Measurements from ENCODE around the gene GCGR.

The GCGR gene

DNA sequence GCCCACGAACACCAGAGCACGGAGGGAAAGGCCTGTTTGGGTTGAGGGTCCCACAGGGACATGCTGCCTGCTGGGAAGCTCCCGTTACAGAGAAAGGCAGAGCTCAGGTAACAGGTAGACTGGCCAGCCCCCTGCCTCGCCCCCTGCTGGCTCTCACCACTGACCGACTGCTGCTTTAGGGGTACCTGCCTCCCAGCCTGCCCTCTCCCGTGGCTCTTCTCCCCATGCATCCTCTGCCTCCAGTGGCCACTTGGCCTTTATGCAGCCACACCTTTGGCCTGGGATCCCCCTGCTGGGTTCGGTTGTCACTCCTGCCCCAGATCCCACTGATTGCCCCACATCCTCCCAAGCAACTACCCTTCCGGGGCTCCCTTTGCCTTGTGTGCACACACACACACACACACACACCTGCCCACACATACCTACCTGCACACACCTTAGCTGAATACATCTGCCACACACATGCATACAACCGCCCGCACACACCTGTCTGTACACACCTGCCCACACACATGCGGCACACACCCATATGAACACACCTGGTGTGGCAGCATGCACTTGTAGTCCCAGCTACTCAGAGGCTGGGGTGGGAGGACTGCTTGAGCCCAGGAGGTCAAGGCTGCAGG, 22.0 kb downstream of the GCGR start:
- no peak overlapping the region for H2AFZ ChIP-seq (ENCODE audit: low read depth, low read length)

GRCh38 chr17:81828656-81829055, 24.7 kb downstream of the GCGR start:
- H3K9me3 ChIP-seq (ENCODE audit: insufficient read depth, low read length), result no peaks in the 10 kb centered on the region
- H2AFZ ChIP-seq (ENCODE audit: low read depth, low read length), result no peak overlapping the region
- H3K4me1 ChIP-seq (ENCODE audit: low read length), result peaks cover 9% of the 10 kb centered on the region
- no peak overlapping the region for H3K27ac ChIP-seq (ENCODE audit: low read length)
- no peaks in the 10 kb centered on the region for H4K20me1 ChIP-seq (ENCODE audit: insufficient read depth, low read length)
- H3K27me3 ChIP-seq (ENCODE audit: low read depth, low read length), result no peaks in the 10 kb centered on the region
- peaks cover 19% of the 10 kb centered on the region for H3K79me2 ChIP-seq (ENCODE audit: low read length)
- no peak overlapping the region for H3K4me2 ChIP-seq (ENCODE audit: low read length)
- no peaks in the 10 kb centered on the region for H3K36me3 ChIP-seq (replicated peaks; ENCODE audit: low read depth, low read length)
- H3K4me3 ChIP-seq (ENCODE audit: low read length), result no peak overlapping the region
- H3K9ac ChIP-seq (ENCODE audit: low read length), result no peak overlapping the region
- TF ChIP-seq, protein P1, sequence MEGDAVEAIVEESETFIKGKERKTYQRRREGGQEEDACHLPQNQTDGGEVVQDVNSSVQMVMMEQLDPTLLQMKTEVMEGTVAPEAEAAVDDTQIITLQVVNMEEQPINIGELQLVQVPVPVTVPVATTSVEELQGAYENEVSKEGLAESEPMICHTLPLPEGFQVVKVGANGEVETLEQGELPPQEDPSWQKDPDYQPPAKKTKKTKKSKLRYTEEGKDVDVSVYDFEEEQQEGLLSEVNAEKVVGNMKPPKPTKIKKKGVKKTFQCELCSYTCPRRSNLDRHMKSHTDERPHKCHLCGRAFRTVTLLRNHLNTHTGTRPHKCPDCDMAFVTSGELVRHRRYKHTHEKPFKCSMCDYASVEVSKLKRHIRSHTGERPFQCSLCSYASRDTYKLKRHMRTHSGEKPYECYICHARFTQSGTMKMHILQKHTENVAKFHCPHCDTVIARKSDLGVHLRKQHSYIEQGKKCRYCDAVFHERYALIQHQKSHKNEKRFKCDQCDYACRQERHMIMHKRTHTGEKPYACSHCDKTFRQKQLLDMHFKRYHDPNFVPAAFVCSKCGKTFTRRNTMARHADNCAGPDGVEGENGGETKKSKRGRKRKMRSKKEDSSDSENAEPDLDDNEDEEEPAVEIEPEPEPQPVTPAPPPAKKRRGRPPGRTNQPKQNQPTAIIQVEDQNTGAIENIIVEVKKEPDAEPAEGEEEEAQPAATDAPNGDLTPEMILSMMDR (IDR thresholded peaks at IDR 0.05; ENCODE audit: low read depth, low read length), result no peak
- no peak for TF ChIP-seq EZH2phosphoT487 (IDR thresholded peaks at IDR 0.05; ENCODE audit: low read depth)

More for the DNA sequence above, 22.0 kb downstream of the GCGR start:
- Histone ChIP-seq H3K4me3 (ENCODE audit: low read length) (no peak overlapping the region), H3K9ac (ENCODE audit: low read length) (no peak overlapping the region), H3K27me3 (ENCODE audit: low read depth, low read length) (no peaks in the 10 kb centered on the region), H3K36me3 (replicated peaks; ENCODE audit: low read depth, low read length) (no peaks in the 10 kb centered on the region), H3K4me1 (ENCODE audit: low read length) (no peaks in the 10 kb centered on the region), H3K79me2 (ENCODE audit: low read length) (no peaks in the 10 kb centered on the region), H3K27ac (ENCODE audit: low read length) (no peak overlapping the region), H4K20me1 (ENCODE audit: insufficient read depth, low read length) (no peaks in the 10 kb centered on the region), H3K4me2 (ENCODE audit: low read length) (no peak overlapping the region), H3K9me3 (ENCODE audit: insufficient read depth, low read length) (no peaks in the 10 kb centered on the region)
- TF ChIP-seq EZH2phosphoT487 (IDR thresholded peaks at IDR 0.05; ENCODE audit: low read depth), result no peak
- TF ChIP-seq, protein P1 (IDR thresholded peaks at IDR 0.05; ENCODE audit: low read depth, low read length), result 0 out of 2 replicates have a peak, but pooled peaks have one; percentile 12

DNA sequence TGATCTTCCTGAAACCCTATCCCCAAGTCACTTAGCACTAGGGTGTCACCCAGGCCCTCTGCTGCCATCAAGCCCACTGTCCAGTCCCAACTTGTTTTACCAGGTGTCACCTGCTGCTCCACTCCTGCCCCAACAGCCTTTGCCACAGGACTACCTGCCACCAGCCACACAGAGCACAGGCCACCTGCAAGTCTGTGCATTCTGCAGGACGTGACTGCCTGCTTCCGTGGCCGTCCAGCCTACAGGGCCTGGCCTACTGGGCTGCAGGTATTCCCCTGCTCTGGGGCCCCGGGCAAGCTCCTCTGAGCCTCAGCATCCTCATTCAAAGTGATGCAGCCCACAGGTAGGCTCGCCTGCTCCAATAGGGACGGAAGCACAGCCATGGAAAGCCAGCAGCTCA, 25.9 kb downstream of the GCGR start:
- H3K36me3 ChIP-seq (replicated peaks; ENCODE audit: low read depth, low read length), result no peaks in the 10 kb centered on the region
- no peaks in the 10 kb centered on the region for H3K27me3 ChIP-seq (ENCODE audit: low read depth, low read length)
- no peak overlapping the region for H3K9ac ChIP-seq (ENCODE audit: low read length)
- H3K4me2 ChIP-seq (ENCODE audit: low read length), result no peak overlapping the region
- peaks cover 30% of the 10 kb centered on the region for H3K79me2 ChIP-seq (ENCODE audit: low read length)
- peaks cover 16% of the 10 kb centered on the region for H3K4me1 ChIP-seq (ENCODE audit: low read length)
- TF ChIP-seq, protein P1 (IDR thresholded peaks at IDR 0.05; ENCODE audit: low read depth, low read length), result no peak
- H3K9me3 ChIP-seq (ENCODE audit: insufficient read depth, low read length), result no peaks in the 10 kb centered on the region
- H3K27ac ChIP-seq (ENCODE audit: low read length), result no peak overlapping the region
- no peak overlapping the region for H3K4me3 ChIP-seq (ENCODE audit: low read length)
- no peak overlapping the region for H2AFZ ChIP-seq (ENCODE audit: low read depth, low read length)
- H4K20me1 ChIP-seq (ENCODE audit: insufficient read depth, low read length), result no peaks in the 10 kb centered on the region

- no peak for TF ChIP-seq EZH2phosphoT487 (IDR thresholded peaks at IDR 0.05; ENCODE audit: low read depth)
- peaks cover 16% of the 10 kb centered on the region for H3K4me1 ChIP-seq (ENCODE audit: low read length)
- H3K27ac ChIP-seq (ENCODE audit: low read length), result peak overlapping the region; percentile 78
- H3K36me3 ChIP-seq (replicated peaks; ENCODE audit: low read depth, low read length), result no peaks in the 10 kb centered on the region
- no peaks in the 10 kb centered on the region for H3K27me3 ChIP-seq (ENCODE audit: low read depth, low read length)
- peaks cover 30% of the 10 kb centered on the region for H3K79me2 ChIP-seq (ENCODE audit: low read length)
- peak overlapping the region; percentile 94 for H3K9ac ChIP-seq (ENCODE audit: low read length)
- H4K20me1 ChIP-seq (ENCODE audit: insufficient read depth, low read length), result no peaks in the 10 kb centered on the region
- H3K4me3 ChIP-seq (ENCODE audit: low read length), result peak overlapping the region; percentile 94
- no peaks in the 10 kb centered on the region for H3K9me3 ChIP-seq (ENCODE audit: insufficient read depth, low read length)
- peak overlapping the region; percentile 29; the same call in 1 of the 2 replicates for H2AFZ ChIP-seq (ENCODE audit: low read depth, low read length)
- peak overlapping the region; percentile 90 for H3K4me2 ChIP-seq (ENCODE audit: low read length)
These were observed 27.6 kb downstream of the GCGR start for GRCh38 chr17:81831563-81831956.
